BLaER1 treated with 17β-estradiol and CSF1 and Interleukin-3, amounts not matched to agents 10 nM and 100 nM (cell line): ENCODE measurements around the gene EME2.

ENCODE experiments used
- H3K27ac ChIP-seq, 11 experiments: shearing (Covaris generic); formaldehyde crosslinking; 2 replicates each; pipeline ENCODE4 v1.8.1; 2022
- H3K27me3 ChIP-seq, 11 experiments: shearing (Covaris generic); formaldehyde crosslinking; 2 replicates each; pipeline ENCODE4 v1.8.1; 2022
- H3K36me3 ChIP-seq, 11 experiments: shearing (Covaris generic); formaldehyde crosslinking; 2 replicates each; pipeline ENCODE4 v1.8.1; 2022
- H3K4me1 ChIP-seq, 10 experiments: shearing (Covaris generic); formaldehyde crosslinking; 2 replicates each; pipeline ENCODE4 v1.8.1; 2022
- H3K4me2 ChIP-seq, 11 experiments: shearing (Covaris generic); formaldehyde crosslinking; 2 replicates each; pipeline ENCODE4 v1.8.1; 2022
- H3K4me3 ChIP-seq, 10 experiments: shearing (Covaris generic); formaldehyde crosslinking; 2 replicates each; pipeline ENCODE4 v1.8.1; 2022
- H3K9ac ChIP-seq, 11 experiments: shearing (Covaris generic); formaldehyde crosslinking; 2 replicates each; pipeline ENCODE4 v1.8.1; 2022
- H3K9me3 ChIP-seq, 11 experiments: shearing (Covaris generic); formaldehyde crosslinking; replicated peaks in 1 of 11; 2 replicates each; pipeline ENCODE4 v1.8.1; 2022
- H4K20me1 ChIP-seq, 11 experiments: shearing (Covaris generic); formaldehyde crosslinking; 2 replicates each; pipeline ENCODE4 v1.8.1; 2022
- Cebpa-rat ChIP-seq, 11 experiments: shearing (Covaris generic); IDR thresholded peaks; 2 replicates each; pipeline ENCODE4 v1.8.1; 2022

EME2 gene

GRCh38 chr16:1787322-1788094 is 14.9 kb downstream of the EME2 start:
- peaks cover 50 to 83% (median 75%) of the 10 kb centered on the region in 11 experiments for H3K36me3 ChIP-seq

GRCh38 chr16:1788095-1788707 is 15.6 kb downstream of the EME2 start:
- peaks cover 9 to 16% (median 11%) of the 10 kb centered on the region in 10 experiments for H3K4me1 ChIP-seq
- peaks cover 50 to 87% (median 76%) of the 10 kb centered on the region in 11 experiments for H3K36me3 ChIP-seq
- peaks cover 20 to 100% (median 81%) of the 10 kb centered on the region in 11 experiments; a peak in 21 of 22 replicates for H4K20me1 ChIP-seq
- no peak for TF ChIP-seq Cebpa-rat (IDR thresholded peaks at IDR 0.05)
- H3K27me3 ChIP-seq, result no peaks in the 10 kb centered on the region
- H3K9ac ChIP-seq, result no peak overlapping the region
- H3K9me3 ChIP-seq, result no peaks in the 10 kb centered on the region
- H3K4me2 ChIP-seq, result no peak overlapping the region
- no peak overlapping the region for H3K27ac ChIP-seq
- no peak overlapping the region for H3K4me3 ChIP-seq

More at GRCh38 chr16:1787322-1788094, 14.9 kb downstream of the EME2 start:
- H3K4me2 ChIP-seq, result no peak overlapping the region
- no peaks in the 10 kb centered on the region for H3K9me3 ChIP-seq
- peaks cover 20 to 96% (median 81%) of the 10 kb centered on the region in 11 experiments; a peak in 21 of 22 replicates for H4K20me1 ChIP-seq
- no peaks in the 10 kb centered on the region for H3K27me3 ChIP-seq
- no peak overlapping the region for H3K27ac ChIP-seq
- H3K9ac ChIP-seq, result no peak overlapping the region
- no peak for TF ChIP-seq Cebpa-rat (IDR thresholded peaks at IDR 0.05)
- no peak overlapping the region for H3K4me3 ChIP-seq
- H3K4me1 ChIP-seq, result peaks cover 9 to 16% (median 11%) of the 10 kb centered on the region in 10 experiments

- no peak for TF ChIP-seq Cebpa-rat (IDR thresholded peaks at IDR 0.05)
- no peaks in the 10 kb centered on the region for H3K27me3 ChIP-seq
- peaks cover 7 to 13% (median 9%) of the 10 kb centered on the region in 10 experiments for H3K4me1 ChIP-seq
- H3K4me2 ChIP-seq, result no peak overlapping the region
- H3K27ac ChIP-seq, result no peak overlapping the region
- H3K36me3 ChIP-seq, result peaks cover 50 to 87% (median 76%) of the 10 kb centered on the region in 11 experiments
- H3K4me3 ChIP-seq, result no peak overlapping the region
- peaks cover 20 to 100% (median 79%) of the 10 kb centered on the region in 11 experiments; a peak in 21 of 22 replicates for H4K20me1 ChIP-seq
- no peaks in the 10 kb centered on the region for H3K9me3 ChIP-seq
- no peak overlapping the region for H3K9ac ChIP-seq
Observed at GRCh38 chr16:1788708-1789100, 16.1 kb downstream of the EME2 start.

- Histone ChIP-seq H3K9me3 (no peaks in the 10 kb centered on the region), H3K4me2 (no peak overlapping the region), H4K20me1 (peaks cover 20 to 100% (median 69%) of the 10 kb centered on the region in 11 experiments; a peak in 21 of 22 replicates), H3K4me3 (no peak overlapping the region), H3K27ac (no peak overlapping the region), H3K4me1 (peaks cover 0 to 5% (median 0%) of the 10 kb centered on the region in 10 experiments; a peak in 2 of 20 replicates), H3K27me3 (no peaks in the 10 kb centered on the region), H3K36me3 (peaks cover 49 to 82% (median 76%) of the 10 kb centered on the region in 11 experiments), H3K9ac (no peak overlapping the region)
- no peak for TF ChIP-seq Cebpa-rat (IDR thresholded peaks at IDR 0.05)
Observed at GRCh38 chr16:1789643-1790045, 17.0 kb downstream of the EME2 start.

GRCh38 chr16:1790261-1790610 is 17.6 kb downstream of the EME2 start:
- H3K9ac ChIP-seq, result no peak overlapping the region
- H3K4me2 ChIP-seq, result no peak overlapping the region
- peaks cover 43 to 77% (median 71%) of the 10 kb centered on the region in 11 experiments for H3K36me3 ChIP-seq
- no peak for TF ChIP-seq Cebpa-rat (IDR thresholded peaks at IDR 0.05)
- no peak overlapping the region for H3K27ac ChIP-seq
- H3K27me3 ChIP-seq, result no peaks in the 10 kb centered on the region
- H4K20me1 ChIP-seq, result peaks cover 20 to 94% (median 63%) of the 10 kb centered on the region in 11 experiments; a peak in 21 of 22 replicates
- no peaks in the 10 kb centered on the region for H3K9me3 ChIP-seq
- peaks cover 0 to 2% (median 0%) of the 10 kb centered on the region in 10 experiments; a peak in 1 of 20 replicates for H3K4me1 ChIP-seq
- no peak overlapping the region for H3K4me3 ChIP-seq

GRCh38 chr16:1790611-1791255 is 18.1 kb downstream of the EME2 start:
- Histone ChIP-seq H3K4me2 (no peak overlapping the region), H4K20me1 (peaks cover 17 to 89% (median 58%) of the 10 kb centered on the region in 11 experiments; a peak in 21 of 22 replicates), H3K4me3 (no peak overlapping the region), H3K27ac (no peak overlapping the region), H3K9me3 (no peaks in the 10 kb centered on the region), H3K27me3 (no peaks in the 10 kb centered on the region), H3K4me1 (no peaks in the 10 kb centered on the region), H3K9ac (no peak overlapping the region), H3K36me3 (peaks cover 38 to 72% (median 66%) of the 10 kb centered on the region in 11 experiments)
- no peak for TF ChIP-seq Cebpa-rat (IDR thresholded peaks at IDR 0.05)

- Histone ChIP-seq H3K4me2 (no peak overlapping the region), H3K9me3 (0 out of 22 replicates have a peak, but pooled peaks cover 0 to under 1% (median 0%) of the 10 kb centered on the region in 11 experiments), H3K4me3 (no peak overlapping the region), H4K20me1 (peaks cover 10 to 82% (median 52%) of the 10 kb centered on the region in 11 experiments; a peak in 21 of 22 replicates), H3K36me3 (peaks cover 32 to 65% (median 59%) of the 10 kb centered on the region in 11 experiments), H3K9ac (no peak overlapping the region), H3K27me3 (no peaks in the 10 kb centered on the region), H3K4me1 (no peaks in the 10 kb centered on the region), H3K27ac (no peak overlapping the region)
- no peak for TF ChIP-seq Cebpa-rat (IDR thresholded peaks at IDR 0.05)
Observed at GRCh38 chr16:1791256-1791942, 18.8 kb downstream of the EME2 start.

- H3K27me3 ChIP-seq, result no peaks in the 10 kb centered on the region
- peaks cover 24 to 57% (median 52%) of the 10 kb centered on the region in 11 experiments for H3K36me3 ChIP-seq
- peaks cover under 1 to 8% (median 2%) of the 10 kb centered on the region in 11 experiments; a peak in 17 of 22 replicates for H3K9me3 ChIP-seq
- H3K4me2 ChIP-seq, result no peak overlapping the region
- H3K4me1 ChIP-seq, result no peaks in the 10 kb centered on the region
- no peak overlapping the region for H3K9ac ChIP-seq
- no peak overlapping the region for H3K4me3 ChIP-seq
- no peak overlapping the region for H3K27ac ChIP-seq
- no peak for TF ChIP-seq Cebpa-rat (IDR thresholded peaks at IDR 0.05)
- H4K20me1 ChIP-seq, result peaks cover 3 to 74% (median 44%) of the 10 kb centered on the region in 11 experiments; a peak in 20 of 22 replicates
Observed at GRCh38 chr16:1791943-1792812, 19.6 kb downstream of the EME2 start.
